ENCODE data around the gene TPSB2.

DNA sequence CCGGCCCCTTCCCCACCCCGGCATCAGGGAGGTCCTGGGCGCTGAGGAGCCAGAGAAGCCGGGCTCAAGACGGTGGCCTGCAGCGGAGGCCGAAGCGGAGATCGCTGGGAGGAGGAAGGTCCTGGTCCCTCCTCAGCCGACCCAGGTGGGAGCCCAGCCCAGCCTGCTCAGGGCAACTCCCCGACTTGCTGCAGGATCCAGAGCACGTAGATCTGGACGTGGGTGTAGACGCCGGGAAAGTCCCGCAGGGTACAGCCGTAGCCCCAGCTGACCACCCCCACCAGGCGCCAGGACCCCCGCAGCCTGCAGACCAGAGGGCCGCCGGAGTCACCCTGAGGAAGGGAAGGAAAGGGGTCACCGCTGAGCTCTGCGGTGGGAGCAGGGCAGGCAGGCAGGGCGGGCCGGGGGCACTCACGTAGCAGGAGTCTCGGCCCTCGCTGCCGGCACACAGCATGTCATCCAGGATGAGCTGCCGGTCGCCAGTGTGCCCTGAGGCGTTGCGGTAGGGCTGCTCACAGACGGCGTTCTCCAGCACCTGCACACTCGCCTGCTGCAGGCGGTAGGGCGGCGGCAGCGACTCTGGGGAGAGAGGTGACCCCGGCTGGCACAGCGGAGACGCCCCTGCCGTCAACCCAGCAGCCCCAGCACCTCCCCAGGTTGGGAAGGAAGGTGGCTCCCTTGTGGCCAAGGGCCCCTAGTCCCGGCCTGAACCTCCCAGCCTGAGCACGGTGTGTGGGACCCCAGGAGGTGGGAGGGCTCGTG is 31.3 kb upstream of the TPSB2 start:
- TF ChIP-seq, protein P1, sequence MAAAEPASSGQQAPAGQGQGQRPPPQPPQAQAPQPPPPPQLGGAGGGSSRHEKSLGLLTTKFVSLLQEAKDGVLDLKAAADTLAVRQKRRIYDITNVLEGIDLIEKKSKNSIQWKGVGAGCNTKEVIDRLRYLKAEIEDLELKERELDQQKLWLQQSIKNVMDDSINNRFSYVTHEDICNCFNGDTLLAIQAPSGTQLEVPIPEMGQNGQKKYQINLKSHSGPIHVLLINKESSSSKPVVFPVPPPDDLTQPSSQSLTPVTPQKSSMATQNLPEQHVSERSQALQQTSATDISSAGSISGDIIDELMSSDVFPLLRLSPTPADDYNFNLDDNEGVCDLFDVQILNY (CRISPR knock-in tag; IDR thresholded peaks at IDR 0.05) = no peak
- TF ChIP-seq, protein P2, sequence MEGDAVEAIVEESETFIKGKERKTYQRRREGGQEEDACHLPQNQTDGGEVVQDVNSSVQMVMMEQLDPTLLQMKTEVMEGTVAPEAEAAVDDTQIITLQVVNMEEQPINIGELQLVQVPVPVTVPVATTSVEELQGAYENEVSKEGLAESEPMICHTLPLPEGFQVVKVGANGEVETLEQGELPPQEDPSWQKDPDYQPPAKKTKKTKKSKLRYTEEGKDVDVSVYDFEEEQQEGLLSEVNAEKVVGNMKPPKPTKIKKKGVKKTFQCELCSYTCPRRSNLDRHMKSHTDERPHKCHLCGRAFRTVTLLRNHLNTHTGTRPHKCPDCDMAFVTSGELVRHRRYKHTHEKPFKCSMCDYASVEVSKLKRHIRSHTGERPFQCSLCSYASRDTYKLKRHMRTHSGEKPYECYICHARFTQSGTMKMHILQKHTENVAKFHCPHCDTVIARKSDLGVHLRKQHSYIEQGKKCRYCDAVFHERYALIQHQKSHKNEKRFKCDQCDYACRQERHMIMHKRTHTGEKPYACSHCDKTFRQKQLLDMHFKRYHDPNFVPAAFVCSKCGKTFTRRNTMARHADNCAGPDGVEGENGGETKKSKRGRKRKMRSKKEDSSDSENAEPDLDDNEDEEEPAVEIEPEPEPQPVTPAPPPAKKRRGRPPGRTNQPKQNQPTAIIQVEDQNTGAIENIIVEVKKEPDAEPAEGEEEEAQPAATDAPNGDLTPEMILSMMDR (IDR thresholded peaks at IDR 0.05) = no peak
- TF ChIP-seq ZNF232 (CRISPR knock-in tag; IDR thresholded peaks at IDR 0.05) = no peak
- TF ChIP-seq FOXJ3 (CRISPR knock-in tag; IDR thresholded peaks at IDR 0.05; ENCODE audit: borderline replicate concordance) = no peak
